CD4-positive, alpha-beta T cell treated with Interleukin-12 subunit alpha and Interleukin-12 subunit beta, for 1 hour (primary cell): ENCODE measurements around the gene KBTBD13.
"Not testable (repeated sequence)": the region's sequence is repeated elsewhere in the genome, so short reads cannot be mapped to it uniquely, and the experiment has no call there.

Source experiments
- DNase-seq: peaks from one replicate; pipeline ENCODE4 v3.0.0-alpha.2; 2020

KBTBD13 gene

GRCh38 chr15:65069779-65070546 lies 6.6 kb upstream of the KBTBD13 start:
- DNase-seq = no peak

- DNase-seq = no peak
Observed at GRCh38 chr15:65071381-65071811, 5.2 kb upstream of the KBTBD13 start.

DNA sequence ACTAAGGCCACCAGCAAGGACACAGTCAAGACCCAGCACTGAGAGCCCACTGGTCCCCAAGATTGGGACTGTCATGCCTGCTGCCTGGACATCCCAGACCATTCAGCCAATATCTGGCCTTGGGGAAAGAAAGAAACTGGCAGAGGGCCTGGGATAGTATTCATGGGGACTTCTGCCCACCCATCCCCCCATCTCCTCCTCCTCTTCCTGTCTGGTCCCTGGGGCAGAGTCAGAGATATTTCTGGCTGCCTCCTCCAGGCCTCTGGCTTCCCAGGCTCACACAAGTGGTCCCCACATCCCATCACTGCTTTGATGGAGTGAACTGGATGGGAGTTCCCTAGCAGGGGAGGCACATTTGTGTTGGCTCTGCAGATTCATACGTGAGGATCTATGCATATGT lies 4.5 kb upstream of the KBTBD13 start:
- no peak for DNase-seq

GRCh38 chr15:65072617-65073016 lies 3.9 kb upstream of the KBTBD13 start:
- no peak for DNase-seq

DNA sequence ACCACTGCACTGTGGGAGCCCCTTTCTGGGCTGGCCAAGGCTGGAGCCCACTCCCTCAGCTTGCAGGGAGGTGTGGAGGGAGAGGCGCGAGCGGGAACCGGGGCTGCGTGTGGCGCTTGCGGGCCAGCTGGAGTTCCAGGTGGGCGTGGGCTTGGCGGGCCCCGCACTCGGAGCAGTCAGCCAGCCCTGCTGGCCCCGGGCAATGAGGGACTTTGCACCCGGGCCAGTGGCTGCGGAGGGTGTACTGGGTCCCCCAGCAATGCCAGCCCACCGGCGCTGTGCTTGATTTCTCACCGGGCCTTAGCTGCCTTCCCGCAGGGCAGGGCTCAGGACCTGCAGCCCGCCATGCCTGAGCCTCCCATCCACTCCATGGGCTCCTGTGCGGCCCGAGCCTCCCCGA lies 1.6 kb upstream of the KBTBD13 start:
- not testable (repeated sequence) for DNase-seq

GRCh38 chr15:65075607-65076395 lies 745 bp upstream of the KBTBD13 start:
- not testable (repeated sequence) for DNase-seq

GRCh38 chr15:65077291-65077980 lies 890 bp downstream of the KBTBD13 start:
- DNase-seq = no peak

DNA sequence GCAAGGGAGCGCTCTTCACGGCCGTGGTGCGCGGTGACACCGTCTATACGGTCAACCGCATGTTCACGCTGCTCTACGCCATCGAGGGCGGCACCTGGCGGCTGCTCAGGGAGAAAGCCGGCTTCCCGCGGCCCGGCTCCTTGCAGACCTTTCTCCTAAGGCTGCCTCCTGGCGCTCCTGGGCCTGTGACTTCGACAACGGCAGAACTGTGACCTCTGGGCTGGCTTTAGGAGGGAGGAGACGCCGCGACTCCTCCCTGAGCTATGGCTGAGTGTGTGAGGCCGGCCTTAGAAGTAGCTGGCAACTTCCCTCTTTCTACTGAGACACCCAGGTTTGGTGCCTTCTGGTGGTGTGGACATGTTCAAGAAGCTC lies 1.4 kb downstream of the KBTBD13 start:
- DNase-seq = peak; percentile 41

GRCh38 chr15:65079580-65079979 lies 3.0 kb downstream of the KBTBD13 start:
- no peak for DNase-seq

DNA sequence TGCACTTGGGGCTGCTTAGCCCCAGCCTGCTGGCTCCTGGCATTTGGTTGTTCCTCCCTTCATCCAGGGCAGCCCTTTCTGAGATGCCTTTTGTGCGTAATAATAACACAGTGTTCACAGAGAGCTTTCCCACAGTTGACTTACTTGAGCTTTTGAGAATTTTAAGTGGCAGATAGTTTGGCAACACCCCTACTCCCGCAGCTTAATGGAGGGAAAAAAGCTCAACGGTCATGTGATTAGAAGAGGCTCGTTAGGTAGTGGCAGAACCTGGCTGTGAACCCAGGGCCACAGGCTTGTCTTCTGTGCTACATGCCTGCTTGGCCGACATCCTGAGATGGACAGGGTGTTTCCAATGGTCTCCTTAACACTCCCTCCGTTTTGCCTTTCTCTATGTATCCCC lies 4.7 kb downstream of the KBTBD13 start:
- no peak for DNase-seq

DNA sequence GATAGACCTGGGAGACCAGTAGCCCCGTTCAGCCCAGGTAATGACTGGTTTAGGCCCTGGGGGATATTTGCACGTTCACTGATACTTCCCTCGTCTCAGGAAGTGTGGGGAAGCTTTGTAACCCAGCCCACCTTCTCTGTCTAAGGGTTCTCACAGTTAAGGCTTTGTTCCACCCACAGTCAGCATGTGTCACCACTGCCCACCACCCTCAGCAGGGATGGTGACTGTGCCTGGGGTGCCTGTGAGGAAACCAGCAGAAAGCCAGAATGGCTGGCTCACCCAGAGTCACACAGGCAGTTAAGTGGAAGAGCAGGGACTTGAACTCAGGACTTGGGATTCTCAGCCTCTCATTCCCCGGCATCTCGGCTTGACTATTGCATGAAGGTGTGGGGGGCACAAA lies 5.2 kb downstream of the KBTBD13 start:
- DNase-seq = no peak

GRCh38 chr15:65082303-65082953 lies 5.9 kb downstream of the KBTBD13 start:
- peak; percentile 10 for DNase-seq

- DNase-seq = no peak
Observed at GRCh38 chr15:65083262-65083701, 6.7 kb downstream of the KBTBD13 start.

DNA sequence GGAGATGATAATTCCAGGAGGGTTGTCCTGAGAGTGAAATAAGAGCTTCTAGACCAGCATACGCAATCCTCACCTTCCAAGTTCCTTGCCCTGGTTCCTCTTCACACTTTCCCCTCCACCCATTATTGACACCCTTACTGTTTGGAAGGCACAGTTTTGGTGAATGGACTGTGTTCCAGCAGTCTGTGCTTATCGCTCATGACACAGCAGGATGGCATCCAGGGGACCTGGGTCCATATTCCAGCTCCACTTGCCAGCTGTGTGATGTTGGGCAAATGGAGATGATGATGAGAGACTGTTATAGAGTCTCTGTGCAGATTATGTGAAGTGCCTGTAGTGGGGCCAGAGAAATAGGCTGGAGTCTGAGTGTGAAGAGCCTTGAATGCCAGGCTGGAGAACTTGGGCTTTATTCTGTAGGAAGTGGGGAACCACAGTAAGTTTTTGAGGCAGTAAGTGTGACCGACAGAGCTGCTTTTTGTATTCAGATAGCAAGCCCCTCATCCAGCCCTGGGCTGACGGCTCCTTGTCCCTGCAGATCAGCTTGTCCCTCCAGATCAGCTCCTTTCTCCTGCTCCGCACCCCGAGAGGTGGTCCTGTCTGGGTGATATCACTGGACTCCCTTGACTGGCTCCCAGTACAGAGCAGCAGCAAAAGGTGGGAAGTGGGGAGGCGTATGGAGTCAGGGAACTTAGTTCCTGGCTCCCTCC lies 8.1 kb downstream of the KBTBD13 start:
- no peak for DNase-seq

DNA sequence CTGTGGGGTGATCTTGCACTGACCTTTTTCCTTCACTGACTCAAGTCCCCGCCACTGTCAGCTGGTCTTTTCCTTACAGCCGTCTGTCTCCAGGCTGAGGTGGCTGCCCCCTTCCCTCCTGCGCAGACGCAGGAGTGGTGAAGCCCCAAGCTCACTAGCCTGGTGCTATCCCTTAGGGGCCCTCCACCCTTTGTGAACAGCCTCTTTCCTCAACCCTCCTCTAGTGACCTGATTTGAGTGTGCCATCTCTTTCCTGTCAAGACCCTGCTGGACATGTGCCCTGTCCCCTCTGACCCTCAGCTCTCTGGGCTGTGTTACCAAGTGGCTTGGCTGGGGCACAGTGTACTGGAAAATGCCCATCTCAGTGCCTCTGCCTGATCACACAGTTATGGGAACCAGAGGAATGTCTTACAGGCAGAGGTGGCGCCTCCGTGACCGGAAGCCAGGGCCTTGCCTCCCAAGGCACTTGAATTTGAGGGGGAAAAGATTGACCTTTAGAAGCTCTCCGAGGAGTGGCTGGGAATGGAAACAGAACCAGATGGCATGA lies 8.7 kb downstream of the KBTBD13 start:
- DNase-seq = no peak

DNA sequence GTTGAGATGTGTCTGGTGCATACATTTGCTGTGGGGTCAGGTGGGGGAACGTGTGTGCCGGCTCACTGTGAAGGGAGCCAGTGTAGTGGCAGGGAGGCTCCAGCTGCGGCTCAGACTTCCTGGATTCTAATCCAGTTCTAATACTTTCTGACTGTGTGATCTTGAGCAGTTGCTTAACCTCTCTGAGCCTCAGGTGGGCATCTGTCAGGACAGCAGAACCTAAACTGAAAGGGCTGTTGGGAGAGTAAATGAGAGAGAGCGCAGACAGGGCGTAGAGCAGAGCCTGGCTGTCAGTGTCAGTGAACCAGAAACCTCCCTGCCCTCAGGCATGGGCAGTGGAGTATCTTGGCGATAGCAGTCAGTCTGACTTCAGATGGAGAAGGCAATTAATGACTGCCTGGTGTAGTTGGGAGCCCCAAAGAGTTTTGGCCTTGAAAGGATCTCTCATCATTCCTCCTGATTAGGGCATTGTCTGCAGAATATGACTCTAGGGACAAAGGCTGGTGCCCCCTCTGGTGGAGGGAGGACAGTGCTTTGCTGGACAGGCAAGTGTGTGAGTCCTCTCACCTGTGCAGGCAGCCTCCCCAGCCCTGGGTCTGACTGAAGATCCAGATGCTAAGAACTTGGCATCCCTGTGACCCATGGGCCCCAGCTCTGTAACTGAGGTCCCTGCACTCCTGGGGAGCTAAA lies 9.6 kb downstream of the KBTBD13 start:
- no peak for DNase-seq

GRCh38 chr15:65086680-65087111 lies 10.2 kb downstream of the KBTBD13 start:
- no peak for DNase-seq

- no peak for DNase-seq
Observed at GRCh38 chr15:65087411-65087810, 10.9 kb downstream of the KBTBD13 start.

DNA sequence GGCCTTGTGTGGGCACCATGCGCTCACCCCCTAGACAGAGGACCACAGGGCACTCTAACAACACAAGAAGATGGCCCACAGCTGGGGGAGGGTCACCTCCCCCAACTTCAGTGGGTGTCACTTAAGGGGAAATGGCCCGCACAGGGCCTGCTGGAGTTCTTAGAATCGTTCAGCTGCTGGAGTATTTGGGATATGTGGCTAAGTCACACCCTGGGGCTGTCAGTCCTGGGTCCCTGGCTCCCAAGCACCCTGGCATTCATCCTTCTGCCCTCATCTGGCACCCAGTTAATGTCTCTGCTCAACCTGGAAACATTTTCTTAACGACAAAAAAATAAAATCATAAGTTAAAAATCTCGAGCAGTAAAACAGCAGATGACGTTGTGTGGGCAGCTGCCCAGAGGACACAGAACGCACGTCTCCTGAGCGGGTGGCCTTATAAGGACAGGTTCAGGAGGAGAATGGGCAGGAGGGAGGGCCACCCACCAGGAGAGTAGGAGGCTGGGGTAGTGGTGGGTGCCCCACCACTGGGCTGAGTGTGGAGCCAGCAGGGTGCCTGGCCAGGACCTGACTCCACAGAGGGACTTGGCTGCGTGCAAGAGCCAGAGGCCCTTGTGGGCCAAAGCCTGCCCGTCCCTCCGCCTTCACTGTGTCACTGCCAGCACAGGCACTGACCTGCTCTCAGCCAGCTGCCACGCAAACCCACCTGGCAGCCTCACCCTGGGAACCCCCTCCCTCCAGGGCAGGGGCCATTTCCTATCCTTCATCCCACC lies 11.5 kb downstream of the KBTBD13 start:
- no peak for DNase-seq

- no peak for DNase-seq
Observed at GRCh38 chr15:65088643-65089021, 12.1 kb downstream of the KBTBD13 start.
